Gastroesophageal sphincter (tissue), 4 donors: ENCODE results near the gene UBE3D. TPM values are rescaled to one million over a fixed set of nuclear protein-coding genes. Genes with fewer than 3 reads are reported as not detected.

Experiments
- ATAC-seq: fragments of 150-250 bp; one replicate; pipeline ENCODE4 v1.9.1; 2016; ENCODE audit warnings: mild to moderate bottlenecking, moderate library complexity
- H3K27ac ChIP-seq, 4 donors: fragments of 200-600 bp; sonication (generic) in 3 of 4; 1 replicate in 3 of 4; 2 replicates in 1 of 4; pipeline ENCODE4 v1.5.1; 2016 to 2019
- H3K27me3 ChIP-seq: fragments of 200-600 bp; sonication (generic); one replicate; pipeline ENCODE4 v1.5.1; 2019
- H3K36me3 ChIP-seq, 2 donors: fragments of 200-600 bp; sonication (generic); one replicate each; pipeline ENCODE4 v1.5.1; 2019; ENCODE audit warnings: control low read depth in 1 of 2
- H3K4me1 ChIP-seq, 3 donors: fragments of 200-600 bp; sonication (generic); 1 replicate in 2 of 3; 2 replicates in 1 of 3; pipeline ENCODE4 v1.5.1; 2016 to 2019; ENCODE audit warnings: control low read depth in 2 of 3
- H3K4me3 ChIP-seq, 2 donors: fragments of 200-600 bp; sonication (generic); one replicate each; pipeline ENCODE4 v1.5.1; 2019; ENCODE audit warnings: mild to moderate bottlenecking in 1 of 2, moderate library complexity in 1 of 2
- H3K9me3 ChIP-seq, 3 donors: fragments of 200-600 bp; sonication (generic); one replicate each; pipeline ENCODE4 v1.5.1; 2017 to 2019; ENCODE audit warnings: control low read depth in 2 of 3
- EP300 ChIP-seq: sonication (generic); formaldehyde crosslinking; IDR thresholded peaks from one replicate; pipeline ENCODE4 v1.6.1; 2017; ENCODE audit warnings: antibody characterized with exemption, mild to moderate bottlenecking
- POLR2A ChIP-seq, 2 donors: fragments of 450-650 bp; IDR thresholded peaks; one replicate each; pipeline ENCODE4 v1.6.1; 2017; ENCODE audit warnings: antibody characterized with exemption in 2 of 2, mild to moderate bottlenecking in 2 of 2, moderate library complexity in 1 of 2
- POLR2AphosphoS5 ChIP-seq: sonication (generic); formaldehyde crosslinking; IDR thresholded peaks from one replicate; pipeline ENCODE4 v1.6.1; 2017; ENCODE audit warnings: antibody characterized with exemption
- WGBS, 2 donors: methylation state at CpG; one replicate each; pipeline ENCODE4 v1.1.5; 2018; ENCODE audit warnings: low coverage in 1 of 2; 5-methylcytosine and 5-hydroxymethylcytosine counted together
- total RNA-seq, 4 donors: library from RNA; depleted of rRNA; stranded (reverse); fragments of >200 nt; gene quantifications; one replicate each; pipeline ENCODE4 v1.1.0, GENCODE V29; 2016
- TF ChIP-seq, protein P1 (sequence below), 4 experiments: fragments of 200-600 bp in 2 of 4; fragments of 450-650 bp in 2 of 4; sonication (generic) in 1 of 4; IDR thresholded peaks; one replicate each; pipeline ENCODE4 v1.5.1; 2017 to 2019; ENCODE audit warnings: antibody characterized with exemption in 4 of 4, mild to moderate bottlenecking in 2 of 4, moderate library complexity in 2 of 4

The UBE3D gene
- total RNA-seq, 4 donors from 2014 or later = 3.4 to 13.1 (median 7.3) TPM

DNA sequence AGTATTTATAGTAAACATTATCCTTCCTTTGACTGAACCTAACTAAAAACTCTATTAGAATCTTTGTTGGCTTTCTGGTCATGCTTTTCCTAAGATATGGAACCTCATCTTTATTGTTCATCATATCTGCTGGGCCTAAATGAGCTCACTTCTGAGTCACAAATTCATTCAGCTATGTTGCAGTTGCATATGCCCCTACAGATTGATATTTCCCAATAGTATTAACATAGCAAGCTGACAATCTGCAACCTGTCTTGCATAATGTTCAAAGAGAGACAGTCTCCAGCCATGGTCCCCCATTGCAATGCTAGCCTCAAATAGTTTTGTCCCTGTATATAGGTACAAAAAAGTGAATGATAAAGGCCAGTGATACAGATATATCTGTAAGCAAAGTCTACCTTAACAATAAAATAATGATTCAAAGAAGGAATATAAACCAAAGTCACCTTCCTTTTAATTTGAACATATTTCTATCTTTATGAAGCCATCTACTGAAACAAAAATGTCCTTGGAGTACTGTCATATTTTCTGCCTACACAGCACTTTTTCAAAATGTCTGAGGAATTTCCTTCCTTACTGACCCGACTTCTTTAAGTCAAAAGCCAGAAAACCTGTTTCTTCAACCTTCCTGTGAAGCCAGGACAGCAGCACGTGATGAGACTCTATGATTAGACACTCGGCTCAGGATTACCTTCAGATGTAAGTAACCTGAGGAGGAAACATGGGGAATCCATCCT lies 140.7 kb downstream of the UBE3D start:
- WGBS, 2 donors = 51 to 80% methylated on average over 3 of the region's 3 CpGs
- no peaks in the 10 kb centered on the region for H3K4me1 ChIP-seq
- no peaks in the 10 kb centered on the region for H3K36me3 ChIP-seq
- TF ChIP-seq, protein P1, sequence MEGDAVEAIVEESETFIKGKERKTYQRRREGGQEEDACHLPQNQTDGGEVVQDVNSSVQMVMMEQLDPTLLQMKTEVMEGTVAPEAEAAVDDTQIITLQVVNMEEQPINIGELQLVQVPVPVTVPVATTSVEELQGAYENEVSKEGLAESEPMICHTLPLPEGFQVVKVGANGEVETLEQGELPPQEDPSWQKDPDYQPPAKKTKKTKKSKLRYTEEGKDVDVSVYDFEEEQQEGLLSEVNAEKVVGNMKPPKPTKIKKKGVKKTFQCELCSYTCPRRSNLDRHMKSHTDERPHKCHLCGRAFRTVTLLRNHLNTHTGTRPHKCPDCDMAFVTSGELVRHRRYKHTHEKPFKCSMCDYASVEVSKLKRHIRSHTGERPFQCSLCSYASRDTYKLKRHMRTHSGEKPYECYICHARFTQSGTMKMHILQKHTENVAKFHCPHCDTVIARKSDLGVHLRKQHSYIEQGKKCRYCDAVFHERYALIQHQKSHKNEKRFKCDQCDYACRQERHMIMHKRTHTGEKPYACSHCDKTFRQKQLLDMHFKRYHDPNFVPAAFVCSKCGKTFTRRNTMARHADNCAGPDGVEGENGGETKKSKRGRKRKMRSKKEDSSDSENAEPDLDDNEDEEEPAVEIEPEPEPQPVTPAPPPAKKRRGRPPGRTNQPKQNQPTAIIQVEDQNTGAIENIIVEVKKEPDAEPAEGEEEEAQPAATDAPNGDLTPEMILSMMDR (IDR thresholded peaks at IDR 0.05) = no peak
- TF ChIP-seq POLR2AphosphoS5 (no peak), POLR2A (IDR thresholded peaks at IDR 0.05) (no peak), EP300 (no peak)
- no peak for ATAC-seq
- H3K9me3 ChIP-seq = no peaks in the 10 kb centered on the region
- no peak overlapping the region for H3K4me3 ChIP-seq
- no peak overlapping the region for H3K27ac ChIP-seq
- no peaks in the 10 kb centered on the region for H3K27me3 ChIP-seq

DNA sequence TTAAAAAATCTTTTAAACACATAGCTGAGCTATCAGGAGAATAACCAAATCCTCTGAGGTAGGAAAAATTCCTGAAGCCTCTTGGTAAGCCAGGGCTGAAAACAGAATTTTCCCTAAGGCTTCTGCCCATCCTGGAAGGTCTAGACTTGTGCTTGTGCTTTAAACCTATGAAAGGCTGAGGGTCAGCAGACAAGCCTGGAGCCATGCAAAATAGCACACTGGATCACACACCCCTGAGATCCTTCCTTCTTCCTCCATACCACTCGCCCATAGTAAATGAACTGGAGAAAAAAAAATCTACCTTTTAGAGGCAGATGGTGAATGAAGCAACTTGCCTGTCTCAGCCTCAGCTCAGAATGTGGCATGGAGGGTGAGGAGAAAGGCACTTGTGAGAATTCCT lies 144.4 kb downstream of the UBE3D start:
- Histone ChIP-seq H3K27ac (no peak overlapping the region), H3K36me3 (no peaks in the 10 kb centered on the region), H3K27me3 (no peaks in the 10 kb centered on the region), H3K9me3 (no peaks in the 10 kb centered on the region), H3K4me1 (peaks cover 0 to 15% (median 0%) of the 10 kb centered on the region in 3 donors), H3K4me3 (no peak overlapping the region)
- TF ChIP-seq POLR2A (IDR thresholded peaks at IDR 0.05) = no peak
- TF ChIP-seq, protein P1 (IDR thresholded peaks at IDR 0.05) = no peak
- TF ChIP-seq EP300 = no peak
- TF ChIP-seq POLR2AphosphoS5 = no peak
- 100% methylated on average over 1 of the region's 1 CpG; no CpG with 5 or more reads in 1 of the 2 donors for WGBS, 2 donors
- no peak for ATAC-seq

DNA sequence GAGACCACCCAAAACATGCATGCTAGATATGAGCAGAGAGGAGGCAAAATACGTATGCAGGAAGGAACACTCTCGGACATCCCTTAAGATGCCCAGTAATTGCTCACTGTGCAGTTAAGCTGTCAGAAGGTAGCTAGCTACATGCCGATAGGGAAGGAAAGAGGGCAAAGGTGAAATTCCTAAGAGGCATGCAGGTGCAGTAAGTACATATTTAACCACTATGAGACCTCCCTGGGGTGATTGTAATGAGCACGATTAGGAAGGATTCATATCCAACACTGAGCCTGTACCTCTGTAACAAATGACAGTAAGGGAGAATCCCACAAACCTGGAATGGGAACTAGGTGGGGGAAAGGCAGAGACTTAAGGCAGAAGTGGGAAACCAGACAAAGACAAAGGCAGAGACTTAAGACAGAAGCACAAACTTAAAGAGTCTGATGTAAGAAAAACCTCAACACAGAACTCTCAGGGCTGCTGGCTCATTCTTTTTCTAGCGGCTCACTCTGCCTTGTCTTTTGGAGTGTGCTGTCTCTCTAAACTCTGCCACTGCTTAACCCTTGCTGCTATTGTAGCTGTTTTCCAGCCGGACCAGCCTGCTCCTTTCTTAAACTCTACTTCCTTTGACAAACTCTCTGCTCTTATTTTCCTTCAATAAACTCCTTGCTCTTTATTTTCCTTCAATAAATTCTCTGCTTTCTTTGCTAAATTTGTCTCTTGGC lies 148.1 kb downstream of the UBE3D start:
- ATAC-seq = no peak
- H3K27ac ChIP-seq = peak overlapping the region in 3 of 4 donors; percentile 41 to 49 (median 49)
- no peak for TF ChIP-seq POLR2A (IDR thresholded peaks at IDR 0.05)
- TF ChIP-seq EP300 = no peak
- no peak for TF ChIP-seq POLR2AphosphoS5
- TF ChIP-seq, protein P1 (IDR thresholded peaks at IDR 0.05) = no peak
- H3K4me1 ChIP-seq = peaks cover 0 to 27% (median 0%) of the 10 kb centered on the region in 3 donors
- H3K9me3 ChIP-seq = no peaks in the 10 kb centered on the region
- H3K36me3 ChIP-seq = no peaks in the 10 kb centered on the region
- WGBS, 2 donors = 38 to 46% methylated on average over 6 of the region's 6 CpGs
- no peak overlapping the region for H3K4me3 ChIP-seq
- H3K27me3 ChIP-seq = no peaks in the 10 kb centered on the region

DNA sequence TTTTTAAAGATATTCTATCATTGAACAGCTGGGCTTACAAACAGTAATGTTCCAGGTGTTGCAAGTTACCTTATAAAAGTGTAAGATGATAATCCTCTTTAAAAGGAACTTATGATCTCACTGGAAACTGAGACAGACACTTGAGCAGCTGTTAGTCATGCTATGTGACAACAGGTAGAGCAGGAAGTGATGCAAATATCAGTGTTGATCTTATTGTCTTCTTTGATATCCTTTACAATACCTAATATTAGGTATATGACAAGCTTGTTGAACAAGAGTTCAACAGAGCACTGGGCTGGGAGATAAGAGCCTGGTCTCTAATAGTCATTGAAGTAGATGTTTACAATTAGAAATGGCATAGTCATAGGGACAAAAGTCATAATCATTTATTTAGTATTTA lies 150.0 kb downstream of the UBE3D start:
- Histone ChIP-seq H3K27ac (no peak overlapping the region), H3K36me3 (no peaks in the 10 kb centered on the region), H3K4me3 (no peak overlapping the region), H3K4me1 (peaks cover 0 to 33% (median 0%) of the 10 kb centered on the region in 3 donors), H3K9me3 (no peaks in the 10 kb centered on the region), H3K27me3 (no peaks in the 10 kb centered on the region)
- no peak for ATAC-seq
- TF ChIP-seq POLR2AphosphoS5 (no peak), EP300 (no peak), POLR2A (IDR thresholded peaks at IDR 0.05) (no peak)
- TF ChIP-seq, protein P1 (IDR thresholded peaks at IDR 0.05) = no peak
